BLaER1 (cell line): ENCODE results near the gene PLAAT3.
"Not testable (repeated sequence)": the region's sequence is repeated elsewhere in the genome, so short reads cannot be mapped to it uniquely, and the experiment has no call there.

Experiments used
- H3K27ac ChIP-seq: shearing (Covaris generic); formaldehyde crosslinking; 2 replicates; pipeline ENCODE4 v1.8.1; 2022
- H3K27me3 ChIP-seq: shearing (Covaris generic); formaldehyde crosslinking; 2 replicates; pipeline ENCODE4 v1.8.1; 2022
- H3K36me3 ChIP-seq: shearing (Covaris generic); formaldehyde crosslinking; 2 replicates; pipeline ENCODE4 v1.8.1; 2022
- H3K4me1 ChIP-seq: shearing (Covaris generic); formaldehyde crosslinking; 2 replicates; pipeline ENCODE4 v1.8.1; 2022
- H3K4me2 ChIP-seq: shearing (Covaris generic); formaldehyde crosslinking; 2 replicates; pipeline ENCODE4 v1.8.1; 2022
- H3K4me3 ChIP-seq: shearing (Covaris generic); formaldehyde crosslinking; 2 replicates; pipeline ENCODE4 v1.8.1; 2022
- H3K9ac ChIP-seq: shearing (Covaris generic); formaldehyde crosslinking; 2 replicates; pipeline ENCODE4 v1.8.1; 2022
- H3K9me3 ChIP-seq: shearing (Covaris generic); formaldehyde crosslinking; 2 replicates; pipeline ENCODE4 v1.8.1; 2022
- H4K20me1 ChIP-seq: shearing (Covaris generic); formaldehyde crosslinking; 2 replicates; pipeline ENCODE4 v1.8.1; 2022
- Cebpa-rat ChIP-seq: shearing (Covaris generic); IDR thresholded peaks from 2 replicates; pipeline ENCODE4 v1.8.1; 2022

The PLAAT3 gene

DNA sequence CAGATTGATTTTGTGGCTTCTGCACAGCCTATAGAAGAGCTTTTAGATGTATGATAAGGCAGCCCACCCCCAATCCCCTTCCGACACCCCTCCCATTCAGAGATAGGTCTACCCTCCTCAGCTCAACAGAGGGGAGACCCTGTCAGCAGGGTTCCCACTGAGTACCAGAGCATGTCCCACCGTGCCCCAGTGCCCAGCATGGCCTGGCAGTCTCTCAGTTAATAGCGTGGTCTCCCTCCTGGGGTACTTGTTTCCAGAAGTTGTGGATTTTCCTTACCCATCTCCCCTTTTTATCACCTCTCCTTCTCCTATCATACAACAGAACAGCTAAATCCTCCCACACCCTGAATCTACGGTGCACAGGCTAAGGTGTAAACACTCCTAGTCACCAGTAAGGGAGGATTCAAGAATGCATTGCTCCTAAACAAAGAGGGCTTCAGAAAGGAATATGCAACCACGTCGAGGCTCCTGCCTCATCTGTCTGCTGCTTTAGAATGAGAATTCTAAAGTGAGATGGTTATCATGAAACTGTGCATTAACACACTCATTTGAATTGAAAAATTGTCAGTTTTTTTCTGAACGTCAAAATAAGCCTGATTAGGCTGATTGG, 57.7 kb downstream of the PLAAT3 start:
- Histone ChIP-seq H3K9ac (no peak overlapping the region), H3K27me3 (no peaks in the 10 kb centered on the region), H3K9me3 (no peaks in the 10 kb centered on the region), H3K4me1 (peaks cover 45% of the 10 kb centered on the region), H3K4me2 (no peak overlapping the region), H3K36me3 (no peaks in the 10 kb centered on the region), H4K20me1 (no peaks in the 10 kb centered on the region), H3K27ac (no peak overlapping the region), H3K4me3 (no peak overlapping the region)
- TF ChIP-seq Cebpa-rat: no peak

DNA sequence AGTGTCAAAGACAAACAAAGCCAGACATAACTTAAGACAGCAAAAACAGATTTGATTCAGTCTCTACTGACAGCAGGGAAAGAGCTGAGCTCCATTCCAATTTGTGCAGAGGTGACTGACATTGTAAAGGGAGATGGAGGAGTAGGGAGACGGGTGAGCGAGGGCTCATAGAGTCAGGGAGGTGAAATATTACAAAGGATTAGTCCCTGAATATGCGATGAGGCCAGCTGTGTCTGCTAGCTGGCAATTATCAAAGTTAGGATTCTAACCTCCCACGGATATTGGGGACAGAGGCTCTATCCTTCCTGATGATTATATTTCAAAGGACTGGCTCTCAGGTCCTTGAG, 59.4 kb downstream of the PLAAT3 start:
- no peak overlapping the region; the same call in 1 of the 2 replicates for H3K9ac ChIP-seq
- H4K20me1 ChIP-seq: no peaks in the 10 kb centered on the region
- H3K36me3 ChIP-seq: no peaks in the 10 kb centered on the region
- no peak for TF ChIP-seq Cebpa-rat
- no peaks in the 10 kb centered on the region for H3K9me3 ChIP-seq
- H3K4me3 ChIP-seq: no peak overlapping the region
- peak overlapping the region; percentile 75 for H3K4me2 ChIP-seq
- H3K4me1 ChIP-seq: peaks cover 29% of the 10 kb centered on the region
- no peaks in the 10 kb centered on the region for H3K27me3 ChIP-seq
- 0 out of 2 replicates have a peak overlapping the region, but pooled peaks have one; percentile 56 for H3K27ac ChIP-seq

GRCh38 chr11:63553759-63554158, 60.5 kb downstream of the PLAAT3 start:
- Histone ChIP-seq H3K9me3 (no peaks in the 10 kb centered on the region), H3K27me3 (no peaks in the 10 kb centered on the region), H3K9ac (peak overlapping the region; percentile 33; the same call in 1 of the 2 replicates), H3K4me2 (peak overlapping the region; percentile 75), H3K4me3 (peak overlapping the region; percentile 41; the same call in 1 of the 2 replicates), H3K4me1 (peaks cover 29% of the 10 kb centered on the region), H3K36me3 (no peaks in the 10 kb centered on the region), H3K27ac (peak overlapping the region; percentile 56), H4K20me1 (no peaks in the 10 kb centered on the region)
- no peak for TF ChIP-seq Cebpa-rat

DNA sequence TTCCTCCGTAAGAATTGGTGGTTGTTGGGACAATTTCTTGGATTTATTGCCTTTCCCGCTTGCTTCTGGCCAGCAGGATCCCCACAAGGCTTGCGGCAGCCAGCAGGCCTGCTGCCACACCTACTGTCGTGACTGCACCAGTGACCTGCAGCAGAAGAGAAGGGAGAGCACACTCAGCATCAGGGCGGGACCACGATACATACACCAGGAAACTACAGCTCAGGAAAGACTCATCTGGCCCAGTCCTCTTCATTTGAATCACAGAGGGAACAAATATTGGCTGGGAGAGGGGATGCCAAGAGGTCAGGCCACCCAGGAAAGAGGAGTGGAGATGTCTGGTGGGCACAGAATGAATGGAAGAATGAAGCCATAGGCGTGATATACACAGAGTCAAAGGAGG, 61.3 kb downstream of the PLAAT3 start:
- no peak overlapping the region; the same call in 1 of the 2 replicates for H3K27ac ChIP-seq

DNA sequence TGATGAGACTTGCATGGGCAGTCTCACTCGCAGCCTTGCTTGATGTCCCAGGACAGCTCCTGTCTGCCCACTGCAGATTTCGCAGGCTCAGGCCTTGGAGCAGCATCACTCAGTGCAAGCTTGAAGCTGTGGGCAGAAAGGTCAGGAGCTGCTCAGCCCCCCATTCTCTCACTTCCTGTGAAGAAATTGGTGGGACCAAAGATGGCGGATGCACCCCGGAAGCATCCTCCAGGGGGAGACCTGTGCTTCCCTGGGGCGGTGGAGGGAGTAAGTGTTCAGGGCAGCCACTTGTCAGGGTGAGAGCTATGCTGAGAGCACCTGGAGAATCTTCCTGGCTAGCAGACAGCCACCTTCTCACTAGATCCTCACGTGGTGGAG, 62.4 kb downstream of the PLAAT3 start:
- no peak for TF ChIP-seq Cebpa-rat
- no peak overlapping the region for H3K4me3 ChIP-seq
- H4K20me1 ChIP-seq: no peaks in the 10 kb centered on the region
- no peak overlapping the region for H3K9ac ChIP-seq
- no peaks in the 10 kb centered on the region for H3K27me3 ChIP-seq
- H3K36me3 ChIP-seq: no peaks in the 10 kb centered on the region
- H3K9me3 ChIP-seq: no peaks in the 10 kb centered on the region
- H3K4me2 ChIP-seq: no peak overlapping the region
- peaks cover 25% of the 10 kb centered on the region for H3K4me1 ChIP-seq
- H3K27ac ChIP-seq: no peak overlapping the region

More for the DNA sequence above, 61.3 kb downstream of the PLAAT3 start:
- H4K20me1 ChIP-seq: no peaks in the 10 kb centered on the region
- H3K9me3 ChIP-seq: no peaks in the 10 kb centered on the region
- H3K36me3 ChIP-seq: no peaks in the 10 kb centered on the region
- H3K9ac ChIP-seq: no peak overlapping the region
- H3K4me2 ChIP-seq: peak overlapping the region; percentile 75
- H3K4me1 ChIP-seq: peaks cover 29% of the 10 kb centered on the region
- H3K4me3 ChIP-seq: no peak overlapping the region
- no peaks in the 10 kb centered on the region for H3K27me3 ChIP-seq
- TF ChIP-seq Cebpa-rat: no peak

- no peaks in the 10 kb centered on the region for H3K36me3 ChIP-seq
- no peak overlapping the region for H3K4me3 ChIP-seq
- no peak for TF ChIP-seq Cebpa-rat
- H3K4me1 ChIP-seq: peaks cover 25% of the 10 kb centered on the region
- no peaks in the 10 kb centered on the region for H4K20me1 ChIP-seq
- H3K27ac ChIP-seq: no peak overlapping the region
- no peaks in the 10 kb centered on the region for H3K9me3 ChIP-seq
- no peak overlapping the region for H3K9ac ChIP-seq
- no peaks in the 10 kb centered on the region for H3K27me3 ChIP-seq
- no peak overlapping the region for H3K4me2 ChIP-seq
Observed at GRCh38 chr11:63551091-63551888, 62.9 kb downstream of the PLAAT3 start.

GRCh38 chr11:63550156-63550700, 64.0 kb downstream of the PLAAT3 start:
- peaks cover 35% of the 10 kb centered on the region for H3K4me1 ChIP-seq
- H3K27me3 ChIP-seq, H3K4me3 ChIP-seq, H3K4me2 ChIP-seq, H3K9ac ChIP-seq, H3K27ac ChIP-seq, H3K9me3 ChIP-seq, H3K36me3 ChIP-seq, H4K20me1 ChIP-seq: not testable (repeated sequence)

DNA sequence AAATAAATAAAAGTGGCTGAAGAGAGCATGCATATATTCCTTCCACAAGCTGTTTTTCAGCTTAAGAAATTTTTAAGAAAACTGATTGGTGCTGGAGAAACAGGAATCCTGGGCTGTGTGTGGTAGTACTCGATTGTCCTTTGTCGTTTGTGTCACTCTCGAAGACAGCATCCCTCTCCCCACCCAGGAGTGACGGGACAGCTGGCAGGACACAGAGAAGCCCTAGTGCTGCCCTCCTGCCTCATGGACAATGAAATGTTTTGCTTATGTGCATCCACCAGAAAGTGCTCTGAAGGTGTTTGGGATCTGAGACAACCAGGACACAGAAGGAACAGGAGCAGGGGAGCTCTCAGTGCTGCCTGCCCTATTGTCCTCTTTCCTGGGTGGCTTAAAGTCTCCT, 64.8 kb downstream of the PLAAT3 start:
- Histone ChIP-seq H3K4me1 (peaks cover 30% of the 10 kb centered on the region), H3K27me3 (no peaks in the 10 kb centered on the region), H3K9ac (no peak overlapping the region), H3K27ac (no peak overlapping the region), H3K36me3 (peaks cover 8% of the 10 kb centered on the region; the same call in 1 of the 2 replicates), H3K4me3 (no peak overlapping the region), H3K4me2 (no peak overlapping the region), H3K9me3 (no peaks in the 10 kb centered on the region), H4K20me1 (no peaks in the 10 kb centered on the region)
- no peak for TF ChIP-seq Cebpa-rat

DNA sequence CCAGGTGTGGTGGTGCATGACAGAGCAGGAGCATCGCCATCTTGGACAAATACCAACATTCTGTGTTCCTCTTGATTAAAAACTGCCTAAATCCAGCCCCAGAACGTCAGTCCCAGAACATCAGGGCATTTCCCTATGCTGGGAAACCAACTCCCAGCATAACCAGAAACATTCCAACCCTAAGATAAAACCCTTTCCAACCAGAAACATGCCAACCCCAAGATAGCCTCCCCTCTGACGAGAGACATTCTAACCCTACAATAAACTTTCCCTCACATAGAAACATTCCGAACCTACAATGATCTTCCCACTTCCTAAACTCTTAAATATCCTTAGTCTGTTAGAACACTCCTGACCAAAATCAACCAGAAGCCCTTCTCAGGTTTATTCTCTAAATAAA, 66.1 kb downstream of the PLAAT3 start:
- Histone ChIP-seq H3K4me3 (no peak overlapping the region), H3K4me2 (no peak overlapping the region), H4K20me1 (no peaks in the 10 kb centered on the region), H3K36me3 (peaks cover 9% of the 10 kb centered on the region; the same call in 1 of the 2 replicates), H3K9ac (no peak overlapping the region), H3K27me3 (no peaks in the 10 kb centered on the region), H3K4me1 (peaks cover 30% of the 10 kb centered on the region), H3K27ac (no peak overlapping the region), H3K9me3 (no peaks in the 10 kb centered on the region)
- TF ChIP-seq Cebpa-rat: no peak

GRCh38 chr11:63547061-63547460, 67.2 kb downstream of the PLAAT3 start:
- H3K27ac ChIP-seq: no peak overlapping the region
- no peaks in the 10 kb centered on the region for H3K27me3 ChIP-seq
- no peak overlapping the region for H3K4me2 ChIP-seq
- H3K4me3 ChIP-seq: no peak overlapping the region
- H4K20me1 ChIP-seq: no peaks in the 10 kb centered on the region
- no peak for TF ChIP-seq Cebpa-rat
- H3K36me3 ChIP-seq: peaks cover 9% of the 10 kb centered on the region; the same call in 1 of the 2 replicates
- H3K9me3 ChIP-seq: no peaks in the 10 kb centered on the region
- peaks cover 25% of the 10 kb centered on the region for H3K4me1 ChIP-seq
- H3K9ac ChIP-seq: no peak overlapping the region
